ENCODE data around the gene LEAP2.

The LEAP2 gene

DNA sequence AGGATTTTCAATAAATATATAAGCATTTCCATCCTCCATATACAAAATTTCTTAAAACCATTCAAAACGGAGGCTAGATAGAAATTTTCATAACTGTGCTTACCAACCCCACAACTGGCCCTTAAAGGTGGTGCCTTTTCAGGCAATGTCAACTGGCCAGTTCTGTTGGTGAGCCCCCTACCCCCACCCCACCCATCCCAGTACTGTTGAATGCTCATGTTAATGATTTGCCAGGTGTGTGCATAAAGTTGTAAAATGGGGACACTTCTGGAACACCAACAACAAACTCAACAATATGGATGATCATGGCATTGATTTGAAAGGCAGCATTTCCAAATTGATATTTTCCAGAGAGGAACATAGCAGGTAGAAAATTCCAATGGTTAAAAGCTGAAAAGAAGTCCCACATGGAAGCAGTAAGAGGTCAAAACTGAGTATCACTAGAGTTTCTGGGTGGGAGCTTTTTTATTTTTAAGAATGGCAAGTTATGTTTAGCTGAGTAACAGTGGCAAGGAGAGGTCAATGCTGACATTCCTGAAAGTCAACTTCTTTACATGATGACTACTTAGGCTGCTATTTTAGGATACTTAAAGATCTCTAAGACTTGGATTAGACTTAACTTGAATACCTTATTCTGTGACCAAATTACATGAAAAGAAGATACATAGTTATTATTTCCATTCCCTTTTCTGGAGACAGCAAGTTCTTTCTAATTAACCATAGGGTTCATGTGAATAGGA lies 2.7 kb downstream of the LEAP2 start:
- no peak overlapping the region for H3K4me3 ChIP-seq (ENCODE audit: low read length, poor library complexity, severe bottlenecking)
- no peak overlapping the region for H3K4me2 ChIP-seq (ENCODE audit: low read depth, low read length, poor library complexity, severe bottlenecking)
- H4K20me1 ChIP-seq (ENCODE audit: insufficient read depth, low read length, poor library complexity, severe bottlenecking), result no peaks in the 10 kb centered on the region
- H3K9me2 ChIP-seq (replicated peaks; ENCODE audit: low read depth, low read length), result no peaks in the 10 kb centered on the region
- H3K4me1 ChIP-seq (ENCODE audit: insufficient read depth, low read length, poor library complexity, severe bottlenecking), result no peaks in the 10 kb centered on the region
- no peak overlapping the region for H3K9ac ChIP-seq (ENCODE audit: low read depth, low read length, poor library complexity, severe bottlenecking)
- no peaks in the 10 kb centered on the region for H3K9me3 ChIP-seq (ENCODE audit: insufficient read depth, low read depth, low read length)
- TF ChIP-seq EZH2phosphoT487 (IDR thresholded peaks at IDR 0.05; ENCODE audit: borderline replicate concordance), result no peak
- TF ChIP-seq, protein P1, sequence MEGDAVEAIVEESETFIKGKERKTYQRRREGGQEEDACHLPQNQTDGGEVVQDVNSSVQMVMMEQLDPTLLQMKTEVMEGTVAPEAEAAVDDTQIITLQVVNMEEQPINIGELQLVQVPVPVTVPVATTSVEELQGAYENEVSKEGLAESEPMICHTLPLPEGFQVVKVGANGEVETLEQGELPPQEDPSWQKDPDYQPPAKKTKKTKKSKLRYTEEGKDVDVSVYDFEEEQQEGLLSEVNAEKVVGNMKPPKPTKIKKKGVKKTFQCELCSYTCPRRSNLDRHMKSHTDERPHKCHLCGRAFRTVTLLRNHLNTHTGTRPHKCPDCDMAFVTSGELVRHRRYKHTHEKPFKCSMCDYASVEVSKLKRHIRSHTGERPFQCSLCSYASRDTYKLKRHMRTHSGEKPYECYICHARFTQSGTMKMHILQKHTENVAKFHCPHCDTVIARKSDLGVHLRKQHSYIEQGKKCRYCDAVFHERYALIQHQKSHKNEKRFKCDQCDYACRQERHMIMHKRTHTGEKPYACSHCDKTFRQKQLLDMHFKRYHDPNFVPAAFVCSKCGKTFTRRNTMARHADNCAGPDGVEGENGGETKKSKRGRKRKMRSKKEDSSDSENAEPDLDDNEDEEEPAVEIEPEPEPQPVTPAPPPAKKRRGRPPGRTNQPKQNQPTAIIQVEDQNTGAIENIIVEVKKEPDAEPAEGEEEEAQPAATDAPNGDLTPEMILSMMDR (conservative IDR thresholded peaks at IDR 0.05; ENCODE audit: low read length), result no peak
- no peaks in the 10 kb centered on the region for H3F3A ChIP-seq (ENCODE audit: low read depth)
- H3K27me3 ChIP-seq (ENCODE audit: insufficient read depth, low read length, poor library complexity, severe bottlenecking), result no peaks in the 10 kb centered on the region
- H2AFZ ChIP-seq (ENCODE audit: low read length), result no peak overlapping the region
- peaks cover 10% of the 10 kb centered on the region; the same call in 1 of the 2 replicates for H3K36me3 ChIP-seq (ENCODE audit: insufficient read depth, low read length)
- no peaks in the 10 kb centered on the region for H3K79me2 ChIP-seq (ENCODE audit: insufficient read depth, low read length)

DNA sequence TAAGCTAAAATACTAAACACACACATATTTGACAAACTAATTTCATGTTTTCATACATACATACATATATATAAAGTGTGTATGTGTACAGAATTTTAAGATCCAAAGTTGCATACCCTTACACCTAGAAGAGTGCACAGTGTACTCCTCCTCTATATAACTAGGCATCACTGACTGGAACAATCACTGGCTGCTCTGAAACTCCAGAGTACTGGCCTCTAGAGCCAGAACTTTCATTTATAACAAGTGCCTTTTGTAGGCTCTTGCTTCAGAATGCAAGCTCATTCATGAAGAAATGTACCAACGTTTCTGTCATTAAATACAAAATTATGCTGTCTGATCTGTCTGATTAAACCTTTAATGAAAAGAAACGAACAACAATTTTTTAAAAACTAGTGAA lies 4.0 kb downstream of the LEAP2 start:
- Histone ChIP-seq H3F3A (ENCODE audit: low read depth) (no peaks in the 10 kb centered on the region), H2AFZ (ENCODE audit: low read length) (no peak overlapping the region), H3K36me3 (ENCODE audit: insufficient read depth, low read length) (peaks cover 12% of the 10 kb centered on the region; the same call in 1 of the 2 replicates), H3K4me1 (ENCODE audit: insufficient read depth, low read length, poor library complexity, severe bottlenecking) (no peaks in the 10 kb centered on the region), H3K27me3 (ENCODE audit: insufficient read depth, low read length, poor library complexity, severe bottlenecking) (no peaks in the 10 kb centered on the region), H3K79me2 (ENCODE audit: insufficient read depth, low read length) (no peaks in the 10 kb centered on the region), H3K9ac (ENCODE audit: low read depth, low read length, poor library complexity, severe bottlenecking) (no peak overlapping the region), H3K4me3 (ENCODE audit: low read length, poor library complexity, severe bottlenecking) (no peak overlapping the region), H3K4me2 (ENCODE audit: low read depth, low read length, poor library complexity, severe bottlenecking) (no peak overlapping the region), H3K9me3 (ENCODE audit: insufficient read depth, low read depth, low read length) (no peaks in the 10 kb centered on the region), H3K9me2 (replicated peaks; ENCODE audit: low read depth, low read length) (no peaks in the 10 kb centered on the region), H4K20me1 (ENCODE audit: insufficient read depth, low read length, poor library complexity, severe bottlenecking) (no peaks in the 10 kb centered on the region)
- TF ChIP-seq, protein P1 (conservative IDR thresholded peaks at IDR 0.05; ENCODE audit: low read length), result no peak
- no peak for TF ChIP-seq EZH2phosphoT487 (IDR thresholded peaks at IDR 0.05; ENCODE audit: borderline replicate concordance)

DNA sequence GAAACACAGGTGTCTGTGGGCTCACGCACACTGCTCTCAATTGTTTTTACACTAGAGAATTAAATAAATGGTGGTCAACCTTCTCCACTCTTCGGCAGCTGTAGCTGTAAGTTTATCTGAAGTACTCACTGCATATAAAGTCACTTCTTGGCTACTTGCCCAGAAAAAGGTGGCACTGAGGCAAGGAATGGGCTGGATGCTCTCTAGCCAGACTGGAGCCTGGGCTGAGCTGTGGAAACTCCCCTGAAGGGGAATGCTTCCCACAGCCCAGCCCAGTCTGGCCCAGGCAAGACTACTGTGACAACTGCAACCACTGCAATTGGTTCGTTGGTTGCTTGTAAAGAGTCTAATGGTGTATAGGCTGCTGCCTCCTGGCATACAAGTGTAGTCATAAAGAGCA lies 4.5 kb downstream of the LEAP2 start:
- Histone ChIP-seq H3K36me3 (ENCODE audit: insufficient read depth, low read length) (peaks cover 12% of the 10 kb centered on the region; the same call in 1 of the 2 replicates), H2AFZ (ENCODE audit: low read length) (no peak overlapping the region), H3K4me3 (ENCODE audit: low read length, poor library complexity, severe bottlenecking) (no peak overlapping the region), H3K4me1 (ENCODE audit: insufficient read depth, low read length, poor library complexity, severe bottlenecking) (no peaks in the 10 kb centered on the region), H3K27me3 (ENCODE audit: insufficient read depth, low read length, poor library complexity, severe bottlenecking) (no peaks in the 10 kb centered on the region), H3F3A (ENCODE audit: low read depth) (no peaks in the 10 kb centered on the region), H3K4me2 (ENCODE audit: low read depth, low read length, poor library complexity, severe bottlenecking) (no peak overlapping the region), H3K79me2 (ENCODE audit: insufficient read depth, low read length) (no peaks in the 10 kb centered on the region), H3K9me3 (ENCODE audit: insufficient read depth, low read depth, low read length) (no peaks in the 10 kb centered on the region), H4K20me1 (ENCODE audit: insufficient read depth, low read length, poor library complexity, severe bottlenecking) (no peaks in the 10 kb centered on the region), H3K9ac (ENCODE audit: low read depth, low read length, poor library complexity, severe bottlenecking) (no peak overlapping the region), H3K9me2 (replicated peaks; ENCODE audit: low read depth, low read length) (no peaks in the 10 kb centered on the region)
- TF ChIP-seq EZH2phosphoT487 (IDR thresholded peaks at IDR 0.05; ENCODE audit: borderline replicate concordance), result no peak
- TF ChIP-seq, protein P1 (conservative IDR thresholded peaks at IDR 0.05; ENCODE audit: low read length), result no peak

All from Loucy (cell line).